A549 (cell line): ENCODE data around the gene TPM1. TPM values are rescaled to one million over a fixed set of nuclear protein-coding genes. Genes with fewer than 3 reads are reported as not detected.

Experiments used
- ATAC-seq, 2 experiments: fragments of 200-7000 bp in 1 of 2; fragments of >200 bp in 1 of 2; cut with Nextera tagmentation in 1 of 2; cut with Tn5 transposase in 1 of 2; 3 replicates each; pipeline versions ENCODE4 v1.8.0 to v1.9.1; 2018 to 2020; ENCODE audit warnings: mild to moderate bottlenecking in 1 of 2, moderate library complexity in 1 of 2
- CTCF ChIA-PET: fragments of 300-600 bp; sonication (Branson Sonifier 250); formaldehyde crosslinking; extraction: SDS; loops from one replicate; lab custom pipeline; 2021; ENCODE audit warnings: antibody characterized with exemption, inconsistent platforms; lab: Yijun Ruan, JAX
- POLR2A ChIA-PET: fragments of 350-600 bp; formaldehyde crosslinking; extraction: SDS; loops from one replicate; lab custom pipeline; 2021; ENCODE audit warnings: antibody characterized with exemption, inconsistent platforms; lab: Yijun Ruan, JAX
- DNase-seq, 2 experiments: peaks; one replicate each; pipeline versions ENCODE4 v3.0.0 to v3.0.0-alpha.2; 2011 to 2016; ENCODE audit warnings: low read depth in 1 of 2, low spot score in 1 of 2
- FAIRE-seq: peaks from 2 replicates; lab custom pipeline; 2011; peaks lifted over from hg19 to GRCh38; lab: Jason Lieb, UNC
- H3K27ac ChIP-seq, 2 experiments: fragments of >200 bp; sonication (Bioruptor Twin); formaldehyde crosslinking; 3 replicates each; pipeline ENCODE4 v1.5.1; 2016 to 2017
- H3K4me1 ChIP-seq: fragments of >200 bp; sonication (Bioruptor Twin); formaldehyde crosslinking; 3 replicates; pipeline ENCODE4 v1.6.1; 2016
- H3K4me2 ChIP-seq: fragments of >200 bp; sonication (Bioruptor Twin); formaldehyde crosslinking; 3 replicates; pipeline ENCODE4 v1.6.1; 2016
- H3K4me3 ChIP-seq: fragments of >200 bp; sonication (Bioruptor Twin); formaldehyde crosslinking; 3 replicates; pipeline ENCODE4 v1.5.1; 2016
- H3K9me3 ChIP-seq: fragments of >200 bp; sonication (Bioruptor Twin); formaldehyde crosslinking; 3 replicates; pipeline ENCODE4 v1.6.1; 2016
- BHLHE40 ChIP-seq: IDR thresholded peaks from 2 replicates; pipeline ENCODE4 v1.6.1; 2012; ENCODE audit warnings: low read depth, low read length, inconsistent platforms
- CBX8 ChIP-seq: fragments of 200-600 bp; sonication (generic); IDR thresholded peaks from 2 replicates; pipeline ENCODE4 v1.6.1; 2016
- CEBPB ChIP-seq, 2 experiments: fragments of >200 bp in 1 of 2; sonication (Bioruptor Twin) in 1 of 2; formaldehyde crosslinking in 1 of 2; IDR thresholded peaks; 2 replicates each; pipeline ENCODE4 v1.6.1; 2012 to 2016
- CHD4 ChIP-seq: fragments of 200-600 bp; sonication (generic); IDR thresholded peaks from 2 replicates; pipeline ENCODE4 v1.6.1; 2016; ENCODE audit warnings: antibody characterized with exemption, mild to moderate bottlenecking, borderline replicate concordance
- EHMT2 ChIP-seq: fragments of 200-600 bp; sonication (generic); IDR thresholded peaks from 2 replicates; pipeline ENCODE4 v1.6.1; 2016; ENCODE audit warnings: antibody characterized with exemption, low read depth, mild to moderate bottlenecking, moderate library complexity
- ESRRA ChIP-seq: fragments of 150-350 bp; IDR thresholded peaks from 2 replicates; pipeline ENCODE4 v1.6.1; 2014; ENCODE audit warnings: mild to moderate bottlenecking, low read length, borderline replicate concordance
- FOXS1 ChIP-seq: fragments of 250-450 bp; sonication (Bioruptor Pico); IDR thresholded peaks from 2 replicates; pipeline ENCODE4 v1.5.0; 2020; ENCODE audit warnings: mild to moderate bottlenecking, moderate library complexity
- HOXA7 ChIP-seq: fragments of 250-450 bp; sonication (Bioruptor Pico); IDR thresholded peaks from 2 replicates; pipeline ENCODE4 v1.5.0; 2020; ENCODE audit warnings: mild to moderate bottlenecking, moderate library complexity
- JUN ChIP-seq, 2 experiments: fragments of >200 bp; sonication (Bioruptor Twin); formaldehyde crosslinking; IDR thresholded peaks; 2 replicates in 1 of 2; 3 replicates in 1 of 2; pipeline ENCODE4 v1.6.1; 2016 to 2017
- JUNB ChIP-seq: fragments of >200 bp; sonication (Bioruptor Twin); formaldehyde crosslinking; IDR thresholded peaks from 2 replicates; pipeline ENCODE4 v1.6.1; 2016
- KDM1A ChIP-seq: fragments of 200-600 bp; sonication (generic); IDR thresholded peaks from 2 replicates; pipeline ENCODE4 v1.6.1; 2016; ENCODE audit warnings: low read depth, mild to moderate bottlenecking
- MYC ChIP-seq: IDR thresholded peaks from 2 replicates; pipeline ENCODE4 v1.6.1; 2012; ENCODE audit warnings: mild to moderate bottlenecking, inconsistent platforms, low read length, improper control_type of control experiment, borderline replicate concordance
- NPAS2 ChIP-seq: fragments of 250-450 bp; sonication (Bioruptor Pico); IDR thresholded peaks from 2 replicates; pipeline ENCODE4 v1.8.0; 2022; ENCODE audit warnings: mild to moderate bottlenecking, moderate library complexity, borderline replicate concordance
- POLR2AphosphoS2 ChIP-seq: conservative IDR thresholded peaks from 2 replicates; pipeline ENCODE4 v1.6.1; 2012; ENCODE audit warnings: low read length, improper control_type of control experiment, inconsistent platforms
- RAD21 ChIP-seq, 2 experiments: fragments of >200 bp in 1 of 2; sonication (Bioruptor Twin) in 1 of 2; formaldehyde crosslinking in 1 of 2; IDR thresholded peaks in 1 of 2; conservative IDR thresholded peaks in 1 of 2; 2 replicates in 1 of 2; 3 replicates in 1 of 2; pipeline ENCODE4 v1.6.1; 2012 to 2018; ENCODE audit warnings: inconsistent platforms in 1 of 2
- RARB ChIP-seq: fragments of 250-450 bp; sonication (Bioruptor Pico); IDR thresholded peaks from 2 replicates; pipeline ENCODE4 v1.8.0; 2021; ENCODE audit warnings: mild to moderate bottlenecking, moderate library complexity
- RFX5 ChIP-seq: fragments of 450-650 bp; IDR thresholded peaks from 2 replicates; pipeline ENCODE4 v1.7.1; 2014; ENCODE audit warnings: antibody characterized with exemption, mild to moderate bottlenecking, moderate library complexity
- TP53 ChIP-seq: fragments of 250-450 bp; sonication (Bioruptor Pico); IDR thresholded peaks from 2 replicates; pipeline ENCODE4 v1.5.0; 2021; ENCODE audit warnings: mild to moderate bottlenecking, moderate library complexity
- ZNF302 ChIP-seq: fragments of 250-450 bp; sonication (Bioruptor Pico); IDR thresholded peaks from 2 replicates; pipeline ENCODE4 v1.9.0; 2021; ENCODE audit warnings: inconsistent platforms, mild to moderate bottlenecking, moderate library complexity
- WGBS: methylation state at CpG from one replicate; pipeline ENCODE4 v1.1.6; 2017; ENCODE audit errors: missing lambda C conversion rate; 5-methylcytosine and 5-hydroxymethylcytosine counted together
- polyA plus RNA-seq, 4 experiments: library from polyadenylated mRNA; depleted of rRNA in 3 of 4; stranded (reverse); fragments of >200 nt; fragmentation: RNase III in 1 of 4; extraction: RNeasy Plus Mini Kit Qiagen cat#74134 plus additional on column Dnase treatment in 1 of 4; gene quantifications; 2 replicates in 3 of 4; 3 replicates in 1 of 4; pipeline ENCODE4 v1.2.3, GENCODE V29; 2011 to 2017
- TF ChIP-seq, protein P1 (sequence below): fragments of 200-600 bp; sonication (generic); IDR thresholded peaks from 2 replicates; pipeline ENCODE4 v1.6.1; 2016; ENCODE audit warnings: antibody characterized with exemption, mild to moderate bottlenecking, moderate library complexity
- TF ChIP-seq, protein P2 (sequence below): fragments of 150-350 bp; IDR thresholded peaks from 2 replicates; pipeline ENCODE4 v1.6.1; 2014; ENCODE audit warnings: low read depth, mild to moderate bottlenecking, low read length
- TF ChIP-seq, protein P3 (sequence below): fragments of 250-450 bp; sonication (Bioruptor Pico); IDR thresholded peaks from 2 replicates; pipeline ENCODE4 v1.5.0; 2021; ENCODE audit warnings: mild to moderate bottlenecking, moderate library complexity, borderline replicate concordance

Gene TPM1
- polyA plus RNA-seq, 2 of the 4 experiments (the other 2 are of a cell fraction): 894 to 954 TPM

DNA sequence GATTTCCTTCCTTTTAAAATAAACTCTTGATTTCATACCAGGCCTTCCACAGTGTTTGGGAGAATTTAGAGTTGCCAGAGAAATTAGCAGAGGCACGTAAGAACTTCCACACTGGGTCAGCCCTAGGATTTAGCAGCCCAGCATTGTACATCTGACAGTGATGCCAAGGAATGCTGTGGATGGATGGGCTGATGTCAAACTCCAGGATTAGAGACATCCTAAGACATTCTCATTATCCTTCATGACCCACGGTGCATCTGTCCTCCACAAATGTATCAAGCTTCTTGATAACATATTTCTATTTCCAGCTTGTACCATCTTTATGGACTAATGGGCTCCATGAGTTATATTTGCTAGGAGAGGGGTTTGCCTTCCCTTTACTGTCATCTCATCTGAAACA lies 8.0 kb upstream of the TPM1 start:
- Histone ChIP-seq H3K9me3 (peaks cover 2% of the 10 kb centered on the region; the same call in 2 of the 3 replicates), H3K4me2 (no peak overlapping the region), H3K4me3 (no peak overlapping the region), H3K27ac (peak overlapping the region in 1 of 2 experiments; percentile 27; a peak in 2 of 6 replicates), H3K4me1 (peaks cover 18% of the 10 kb centered on the region; the same call in 1 of the 3 replicates)
- no peak for DNase-seq
- 89% methylated on average over 2 of the region's 2 CpGs for WGBS
- no peak for ATAC-seq
- no peak for TF ChIP-seq MYC
- TF ChIP-seq ZNF302 (CRISPR knock-in tag): no peak
- TF ChIP-seq, protein P1, sequence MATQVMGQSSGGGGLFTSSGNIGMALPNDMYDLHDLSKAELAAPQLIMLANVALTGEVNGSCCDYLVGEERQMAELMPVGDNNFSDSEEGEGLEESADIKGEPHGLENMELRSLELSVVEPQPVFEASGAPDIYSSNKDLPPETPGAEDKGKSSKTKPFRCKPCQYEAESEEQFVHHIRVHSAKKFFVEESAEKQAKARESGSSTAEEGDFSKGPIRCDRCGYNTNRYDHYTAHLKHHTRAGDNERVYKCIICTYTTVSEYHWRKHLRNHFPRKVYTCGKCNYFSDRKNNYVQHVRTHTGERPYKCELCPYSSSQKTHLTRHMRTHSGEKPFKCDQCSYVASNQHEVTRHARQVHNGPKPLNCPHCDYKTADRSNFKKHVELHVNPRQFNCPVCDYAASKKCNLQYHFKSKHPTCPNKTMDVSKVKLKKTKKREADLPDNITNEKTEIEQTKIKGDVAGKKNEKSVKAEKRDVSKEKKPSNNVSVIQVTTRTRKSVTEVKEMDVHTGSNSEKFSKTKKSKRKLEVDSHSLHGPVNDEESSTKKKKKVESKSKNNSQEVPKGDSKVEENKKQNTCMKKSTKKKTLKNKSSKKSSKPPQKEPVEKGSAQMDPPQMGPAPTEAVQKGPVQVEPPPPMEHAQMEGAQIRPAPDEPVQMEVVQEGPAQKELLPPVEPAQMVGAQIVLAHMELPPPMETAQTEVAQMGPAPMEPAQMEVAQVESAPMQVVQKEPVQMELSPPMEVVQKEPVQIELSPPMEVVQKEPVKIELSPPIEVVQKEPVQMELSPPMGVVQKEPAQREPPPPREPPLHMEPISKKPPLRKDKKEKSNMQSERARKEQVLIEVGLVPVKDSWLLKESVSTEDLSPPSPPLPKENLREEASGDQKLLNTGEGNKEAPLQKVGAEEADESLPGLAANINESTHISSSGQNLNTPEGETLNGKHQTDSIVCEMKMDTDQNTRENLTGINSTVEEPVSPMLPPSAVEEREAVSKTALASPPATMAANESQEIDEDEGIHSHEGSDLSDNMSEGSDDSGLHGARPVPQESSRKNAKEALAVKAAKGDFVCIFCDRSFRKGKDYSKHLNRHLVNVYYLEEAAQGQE: no peak
- TF ChIP-seq HOXA7 (CRISPR knock-in tag): no peak
- TF ChIP-seq NPAS2: no peak
- TF ChIP-seq CHD4: no peak
- TF ChIP-seq RARB (CRISPR knock-in tag): no peak
- TF ChIP-seq JUN (IDR thresholded peaks at IDR 0.05): no peak
- no peak for TF ChIP-seq JUNB
- no peak for TF ChIP-seq CBX8
- TF ChIP-seq CEBPB (IDR thresholded peaks at IDR 0.05): no peak
- no peak for TF ChIP-seq FOXS1
- TF ChIP-seq, protein P2, sequence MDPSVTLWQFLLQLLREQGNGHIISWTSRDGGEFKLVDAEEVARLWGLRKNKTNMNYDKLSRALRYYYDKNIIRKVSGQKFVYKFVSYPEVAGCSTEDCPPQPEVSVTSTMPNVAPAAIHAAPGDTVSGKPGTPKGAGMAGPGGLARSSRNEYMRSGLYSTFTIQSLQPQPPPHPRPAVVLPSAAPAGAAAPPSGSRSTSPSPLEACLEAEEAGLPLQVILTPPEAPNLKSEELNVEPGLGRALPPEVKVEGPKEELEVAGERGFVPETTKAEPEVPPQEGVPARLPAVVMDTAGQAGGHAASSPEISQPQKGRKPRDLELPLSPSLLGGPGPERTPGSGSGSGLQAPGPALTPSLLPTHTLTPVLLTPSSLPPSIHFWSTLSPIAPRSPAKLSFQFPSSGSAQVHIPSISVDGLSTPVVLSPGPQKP: no peak
- TF ChIP-seq, protein P3, sequence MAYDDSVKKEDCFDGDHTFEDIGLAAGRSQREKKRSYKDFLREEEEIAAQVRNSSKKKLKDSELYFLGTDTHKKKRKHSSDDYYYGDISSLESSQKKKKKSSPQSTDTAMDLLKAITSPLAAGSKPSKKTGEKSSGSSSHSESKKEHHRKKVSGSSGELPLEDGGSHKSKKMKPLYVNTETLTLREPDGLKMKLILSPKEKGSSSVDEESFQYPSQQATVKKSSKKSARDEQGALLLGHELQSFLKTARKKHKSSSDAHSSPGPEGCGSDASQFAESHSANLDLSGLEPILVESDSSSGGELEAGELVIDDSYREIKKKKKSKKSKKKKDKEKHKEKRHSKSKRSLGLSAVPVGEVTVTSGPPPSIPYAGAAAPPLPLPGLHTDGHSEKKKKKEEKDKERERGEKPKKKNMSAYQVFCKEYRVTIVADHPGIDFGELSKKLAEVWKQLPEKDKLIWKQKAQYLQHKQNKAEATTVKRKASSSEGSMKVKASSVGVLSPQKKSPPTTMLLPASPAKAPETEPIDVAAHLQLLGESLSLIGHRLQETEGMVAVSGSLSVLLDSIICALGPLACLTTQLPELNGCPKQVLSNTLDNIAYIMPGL (CRISPR knock-in tag): no peak
- FAIRE-seq: no peak
- ChIA-PET CTCF (interaction anchor here (0.7 to 12.3 kb wide), 4 partner anchors 11 to 292 kb away, joined by 3 to 78 read pairs (median 4); no protein-coding TSS in a partner anchor), POLR2A (no interaction called here)

DNA sequence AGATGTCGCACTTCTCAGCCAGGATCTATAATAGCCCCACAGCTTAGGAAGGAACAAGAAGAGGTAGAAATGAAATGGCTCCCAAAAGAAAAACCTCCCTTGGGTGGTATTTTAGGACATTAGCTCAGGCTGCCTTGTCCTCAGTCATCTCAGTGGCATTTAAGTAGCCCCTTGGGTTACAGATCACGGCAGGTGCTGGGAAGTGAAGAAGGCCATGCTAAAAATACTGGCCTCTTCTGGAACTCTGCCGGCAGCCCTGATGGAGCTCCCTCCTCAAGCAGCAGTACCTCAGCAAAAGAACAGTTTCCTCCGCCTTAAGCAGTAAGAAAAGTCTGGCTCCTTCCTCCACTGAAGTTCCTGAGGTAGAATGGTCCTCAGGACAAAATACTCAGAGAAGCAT lies 7.3 kb upstream of the TPM1 start:
- POLR2A ChIA-PET: no interaction called here
- DNase-seq: no peak
- H3K9me3 ChIP-seq: peaks cover 6% of the 10 kb centered on the region; the same call in 2 of the 3 replicates
- peak overlapping the region in 1 of 2 experiments; percentile 27; a peak in 2 of 6 replicates for H3K27ac ChIP-seq
- 92% methylated on average over 4 of the region's 4 CpGs for WGBS
- peaks cover 18% of the 10 kb centered on the region; the same call in 1 of the 3 replicates for H3K4me1 ChIP-seq
- no peak for ATAC-seq
- no peak overlapping the region for H3K4me2 ChIP-seq
- H3K4me3 ChIP-seq: no peak overlapping the region
- no peak for TF ChIP-seq RARB (CRISPR knock-in tag)
- TF ChIP-seq BHLHE40: no peak
- TF ChIP-seq TP53 (CRISPR knock-in tag): no peak
- no peak for TF ChIP-seq KDM1A
- no peak for TF ChIP-seq CEBPB (IDR thresholded peaks at IDR 0.05)
- TF ChIP-seq RAD21 (conservative IDR thresholded peaks at IDR 0.05 in 1 of 2, IDR thresholded peaks at IDR 0.05 in 1 of 2): no peak
- TF ChIP-seq ZNF302 (CRISPR knock-in tag): no peak
- TF ChIP-seq EHMT2: no peak
- TF ChIP-seq MYC: no peak
- TF ChIP-seq CHD4: no peak
- TF ChIP-seq POLR2AphosphoS2: no peak
- no peak for TF ChIP-seq ESRRA
- no peak for TF ChIP-seq RFX5
- TF ChIP-seq, all 56 proteins: peak for 0
- FAIRE-seq: no peak
- CTCF ChIA-PET: interaction anchor here (0.6 to 50.6 kb wide), 18 partner anchors 8 to 300 kb away, joined by 3 to 1136 read pairs (median 3); no protein-coding TSS in a partner anchor
